ENCODE results near the gene KRT81. TPM values are rescaled to one million over a fixed set of nuclear protein-coding genes. Genes with fewer than 3 reads are reported as not detected.
"Not testable (repeated sequence)": the region's sequence is repeated elsewhere in the genome, so short reads cannot be mapped to it uniquely, and the experiment has no call there.

The KRT81 gene
- polyA plus RNA-seq, 1 donor = 0.72 TPM

- Histone ChIP-seq H3K27me3 (ENCODE audit: control insufficient read depth, insufficient read depth, low read length) (peaks cover 71% of the 10 kb centered on the region), H3K27ac (ENCODE audit: low read length) (no peak overlapping the region)
- 75% methylated on average over 2 of the region's 6 CpGs for WGBS (ENCODE audit: insufficient coverage, low lambda C conversion rate)
These were observed 31.6 kb downstream of the KRT81 start for GRCh38 chr12:52259657-52260243.

DNA sequence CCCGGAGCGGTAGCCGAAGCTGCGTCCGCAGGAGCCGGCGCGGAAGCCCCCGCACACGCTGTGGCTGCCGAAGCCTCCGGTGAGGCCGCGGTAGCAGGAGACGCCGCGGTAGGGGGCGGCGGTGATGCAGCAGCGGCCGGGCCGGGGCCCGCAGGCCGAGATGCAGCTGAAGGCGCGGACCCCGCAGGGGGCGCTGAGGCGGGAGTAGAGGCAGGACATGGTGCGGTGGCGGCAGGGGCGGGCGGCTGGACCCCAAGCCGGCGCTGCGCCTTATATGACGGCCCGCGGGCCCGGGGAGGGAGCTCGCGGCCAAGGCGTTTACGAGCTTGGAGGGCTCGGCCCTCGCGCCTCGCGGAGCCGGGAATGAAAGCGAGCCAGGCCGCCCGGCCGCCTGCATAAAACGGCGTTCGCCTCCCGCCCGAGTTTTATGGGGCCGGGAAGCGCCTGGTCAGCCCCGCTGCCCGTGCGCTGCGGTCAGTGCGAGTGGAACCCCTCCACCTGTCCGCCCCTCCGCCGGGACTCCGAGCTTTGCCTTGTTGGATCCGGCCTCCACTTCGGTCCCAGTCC is 32.9 kb downstream of the KRT81 start:
- DNase-seq = peak in 1 of 2 donors; percentile 54
- no CpG with 5 or more reads among the region's 72 CpGs for WGBS (ENCODE audit: insufficient coverage, low lambda C conversion rate)
- H3K4me3 ChIP-seq (ENCODE audit: low read length) = no peak overlapping the region

More at GRCh38 chr12:52259657-52260243, 31.6 kb downstream of the KRT81 start:
- Histone ChIP-seq H3K4me1 (ENCODE audit: control insufficient read depth, insufficient read depth, low read length) (no peaks in the 10 kb centered on the region), H3K36me3 (ENCODE audit: control insufficient read depth, insufficient read depth, low read length) (no peaks in the 10 kb centered on the region), H3K9me3 (ENCODE audit: control insufficient read depth, low read depth, low read length) (peaks cover 19% of the 10 kb centered on the region), H3K4me3 (ENCODE audit: low read length) (no peak overlapping the region)
- no peak for DNase-seq

DNA sequence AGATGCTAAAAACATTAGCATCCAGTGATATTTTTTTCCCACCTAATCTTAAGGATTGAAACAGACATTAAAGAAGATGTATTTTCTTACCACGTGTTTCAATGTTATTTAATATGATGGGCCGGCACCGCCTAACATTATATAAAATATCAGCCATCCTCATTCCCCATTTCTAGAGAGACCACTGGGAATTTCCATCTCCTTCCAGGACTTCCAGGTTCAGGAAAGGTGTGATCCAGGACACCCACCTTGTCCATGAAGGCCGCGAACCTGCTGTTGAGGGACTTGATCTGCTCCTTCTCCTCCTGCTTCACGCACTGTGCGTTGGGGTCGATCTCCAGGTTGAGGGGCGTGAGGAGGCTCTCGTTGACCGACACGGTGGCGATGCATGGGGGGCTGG is 33.4 kb downstream of the KRT81 start:
- DNase-seq; H3K27ac ChIP-seq (ENCODE audit: low read length); H3K4me1 ChIP-seq (ENCODE audit: control insufficient read depth, insufficient read depth, low read length); H3K36me3 ChIP-seq (ENCODE audit: control insufficient read depth, insufficient read depth, low read length); H3K4me3 ChIP-seq (ENCODE audit: low read length): not testable (repeated sequence)
- Histone ChIP-seq H3K27me3 (ENCODE audit: control insufficient read depth, insufficient read depth, low read length) (peaks cover 84% of the 10 kb centered on the region), H3K9me3 (ENCODE audit: control insufficient read depth, low read depth, low read length) (peaks cover 15% of the 10 kb centered on the region)
- WGBS (ENCODE audit: insufficient coverage, low lambda C conversion rate) = 77% methylated on average over 3 of the region's 13 CpGs

More for the DNA sequence above, 32.9 kb downstream of the KRT81 start:
- Histone ChIP-seq H3K9me3 (ENCODE audit: control insufficient read depth, low read depth, low read length) (peaks cover 16% of the 10 kb centered on the region), H3K27me3 (ENCODE audit: control insufficient read depth, insufficient read depth, low read length) (peaks cover 79% of the 10 kb centered on the region), H3K36me3 (ENCODE audit: control insufficient read depth, insufficient read depth, low read length) (no peaks in the 10 kb centered on the region), H3K4me1 (ENCODE audit: control insufficient read depth, insufficient read depth, low read length) (no peaks in the 10 kb centered on the region), H3K27ac (ENCODE audit: low read length) (no peak overlapping the region)

DNA sequence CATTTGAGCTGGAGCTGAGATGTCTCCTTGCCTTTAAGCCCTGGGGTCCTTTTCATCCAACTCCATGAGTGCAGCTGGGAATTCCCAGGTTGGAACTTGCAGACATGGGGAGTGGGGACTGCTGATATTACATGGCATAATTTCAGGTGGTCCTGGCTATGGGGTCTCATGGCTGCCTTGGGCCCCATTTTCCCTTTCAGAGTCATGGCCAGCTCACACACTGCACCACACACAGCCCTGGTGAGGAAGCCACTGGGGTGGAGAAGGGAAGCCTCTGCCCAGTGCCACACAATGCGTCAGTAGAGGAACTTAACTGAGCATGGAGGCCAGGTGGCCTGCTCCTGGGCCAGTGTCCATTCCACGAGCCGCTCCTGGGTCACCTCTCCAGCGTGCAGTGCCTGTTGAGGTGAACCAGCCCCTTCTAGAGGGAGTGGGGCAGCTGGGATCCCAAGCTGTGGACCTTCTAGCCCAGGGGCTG is 34.2 kb downstream of the KRT81 start:
- Histone ChIP-seq H3K4me1 (ENCODE audit: control insufficient read depth, insufficient read depth, low read length) (no peaks in the 10 kb centered on the region), H3K27me3 (ENCODE audit: control insufficient read depth, insufficient read depth, low read length) (peaks cover 87% of the 10 kb centered on the region), H3K4me3 (ENCODE audit: low read length) (no peak overlapping the region), H3K27ac (ENCODE audit: low read length) (no peak overlapping the region), H3K9me3 (ENCODE audit: control insufficient read depth, low read depth, low read length) (peaks cover 8% of the 10 kb centered on the region), H3K36me3 (ENCODE audit: control insufficient read depth, insufficient read depth, low read length) (no peaks in the 10 kb centered on the region)
- no peak for DNase-seq
- no CpG with 5 or more reads among the region's 4 CpGs for WGBS (ENCODE audit: insufficient coverage, low lambda C conversion rate)

GRCh38 chr12:52256584-52256935 is 34.8 kb downstream of the KRT81 start:
- H3K27me3 ChIP-seq (ENCODE audit: control insufficient read depth, insufficient read depth, low read length) = peaks cover 90% of the 10 kb centered on the region
- no peak overlapping the region for H3K4me3 ChIP-seq (ENCODE audit: low read length)
- no peaks in the 10 kb centered on the region for H3K36me3 ChIP-seq (ENCODE audit: control insufficient read depth, insufficient read depth, low read length)
- H3K4me1 ChIP-seq (ENCODE audit: control insufficient read depth, insufficient read depth, low read length) = no peaks in the 10 kb centered on the region
- no peak overlapping the region for H3K27ac ChIP-seq (ENCODE audit: low read length)
- 0% methylated on average over 1 of the region's 2 CpGs for WGBS (ENCODE audit: insufficient coverage, low lambda C conversion rate)
- peaks cover 4% of the 10 kb centered on the region for H3K9me3 ChIP-seq (ENCODE audit: control insufficient read depth, low read depth, low read length)
- DNase-seq = no peak

DNA sequence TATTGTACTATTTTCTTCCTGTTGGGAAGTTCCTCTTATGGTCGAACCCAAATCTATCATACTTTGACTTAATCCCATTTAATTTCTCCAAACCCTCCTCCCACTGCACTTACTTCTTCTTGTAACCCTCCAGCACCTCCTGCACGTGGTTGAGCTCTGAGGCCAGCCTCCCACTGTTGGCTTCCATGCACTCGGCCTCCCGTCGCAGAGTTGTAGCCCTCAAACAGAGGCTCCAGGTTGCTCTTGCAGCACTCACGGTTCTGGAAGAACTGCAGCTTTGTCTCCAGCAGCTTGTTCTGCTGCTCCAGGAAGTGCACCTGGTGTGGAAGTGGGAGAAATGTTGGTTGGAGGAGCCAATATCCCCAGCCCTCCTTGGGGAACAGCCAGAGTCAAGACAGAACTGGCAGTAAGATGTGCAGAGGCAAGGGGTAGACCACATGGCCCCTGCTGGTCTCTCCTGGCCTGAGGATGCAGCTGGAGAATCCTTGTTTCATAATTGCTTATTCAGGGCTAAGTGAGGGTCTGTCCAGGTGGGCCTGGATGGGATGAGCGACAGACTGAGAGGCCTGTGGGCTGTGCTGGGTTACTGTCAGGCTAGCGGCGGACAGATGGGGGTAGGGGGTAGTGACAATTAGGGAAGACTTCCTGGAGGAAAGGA is 35.3 kb downstream of the KRT81 start:
- no peak for DNase-seq
- Histone ChIP-seq H3K27ac (ENCODE audit: low read length) (no peak overlapping the region), H3K36me3 (ENCODE audit: control insufficient read depth, insufficient read depth, low read length) (no peaks in the 10 kb centered on the region), H3K9me3 (ENCODE audit: control insufficient read depth, low read depth, low read length) (peaks cover 4% of the 10 kb centered on the region), H3K4me3 (ENCODE audit: low read length) (no peak overlapping the region), H3K27me3 (ENCODE audit: control insufficient read depth, insufficient read depth, low read length) (peaks cover 85% of the 10 kb centered on the region), H3K4me1 (ENCODE audit: control insufficient read depth, insufficient read depth, low read length) (no peaks in the 10 kb centered on the region)
- WGBS (ENCODE audit: insufficient coverage, low lambda C conversion rate) = 83% methylated on average over 1 of the region's 9 CpGs

- Histone ChIP-seq H3K4me3 (ENCODE audit: low read length) (no peak overlapping the region), H3K27ac (ENCODE audit: low read length) (no peak overlapping the region), H3K36me3 (ENCODE audit: control insufficient read depth, insufficient read depth, low read length) (no peaks in the 10 kb centered on the region), H3K27me3 (ENCODE audit: control insufficient read depth, insufficient read depth, low read length) (peaks cover 83% of the 10 kb centered on the region), H3K9me3 (ENCODE audit: control insufficient read depth, low read depth, low read length) (peaks cover 4% of the 10 kb centered on the region), H3K4me1 (ENCODE audit: control insufficient read depth, insufficient read depth, low read length) (no peaks in the 10 kb centered on the region)
- DNase-seq = no peak
- WGBS (ENCODE audit: insufficient coverage, low lambda C conversion rate) = no CpG with 5 or more reads among the region's 7 CpGs
These were observed 36.2 kb downstream of the KRT81 start for GRCh38 chr12:52254965-52255751.

GRCh38 chr12:52254180-52254964 is 37.0 kb downstream of the KRT81 start:
- WGBS (ENCODE audit: insufficient coverage, low lambda C conversion rate) = no CpG with 5 or more reads among the region's 10 CpGs
- no peaks in the 10 kb centered on the region for H3K36me3 ChIP-seq (ENCODE audit: control insufficient read depth, insufficient read depth, low read length)
- H3K4me3 ChIP-seq (ENCODE audit: low read length) = no peak overlapping the region
- DNase-seq = no peak
- peaks cover 4% of the 10 kb centered on the region for H3K9me3 ChIP-seq (ENCODE audit: control insufficient read depth, low read depth, low read length)
- no peak overlapping the region for H3K27ac ChIP-seq (ENCODE audit: low read length)
- peaks cover 83% of the 10 kb centered on the region for H3K27me3 ChIP-seq (ENCODE audit: control insufficient read depth, insufficient read depth, low read length)
- no peaks in the 10 kb centered on the region for H3K4me1 ChIP-seq (ENCODE audit: control insufficient read depth, insufficient read depth, low read length)

- Histone ChIP-seq H3K36me3 (ENCODE audit: control insufficient read depth, insufficient read depth, low read length) (no peaks in the 10 kb centered on the region), H3K27ac (ENCODE audit: low read length) (no peak overlapping the region), H3K9me3 (ENCODE audit: control insufficient read depth, low read depth, low read length) (peaks cover 1% of the 10 kb centered on the region), H3K4me1 (ENCODE audit: control insufficient read depth, insufficient read depth, low read length) (no peaks in the 10 kb centered on the region), H3K4me3 (ENCODE audit: low read length) (no peak overlapping the region), H3K27me3 (ENCODE audit: control insufficient read depth, insufficient read depth, low read length) (peaks cover 83% of the 10 kb centered on the region)
- no CpG with 5 or more reads among the region's 14 CpGs for WGBS (ENCODE audit: insufficient coverage, low lambda C conversion rate)
- no peak for DNase-seq
These were observed 37.7 kb downstream of the KRT81 start for GRCh38 chr12:52253391-52254179.
